ENCODE measurements around the gene CXCR5. TPM values are rescaled to one million over a fixed set of nuclear protein-coding genes. Genes with fewer than 3 reads are reported as not detected.
A peak's percentile ranks its signal among the peaks of the same experiment; 100 is the strongest.

Gene CXCR5
- total RNA-seq, 2 donors from 2014 or later, result not detected

DNA sequence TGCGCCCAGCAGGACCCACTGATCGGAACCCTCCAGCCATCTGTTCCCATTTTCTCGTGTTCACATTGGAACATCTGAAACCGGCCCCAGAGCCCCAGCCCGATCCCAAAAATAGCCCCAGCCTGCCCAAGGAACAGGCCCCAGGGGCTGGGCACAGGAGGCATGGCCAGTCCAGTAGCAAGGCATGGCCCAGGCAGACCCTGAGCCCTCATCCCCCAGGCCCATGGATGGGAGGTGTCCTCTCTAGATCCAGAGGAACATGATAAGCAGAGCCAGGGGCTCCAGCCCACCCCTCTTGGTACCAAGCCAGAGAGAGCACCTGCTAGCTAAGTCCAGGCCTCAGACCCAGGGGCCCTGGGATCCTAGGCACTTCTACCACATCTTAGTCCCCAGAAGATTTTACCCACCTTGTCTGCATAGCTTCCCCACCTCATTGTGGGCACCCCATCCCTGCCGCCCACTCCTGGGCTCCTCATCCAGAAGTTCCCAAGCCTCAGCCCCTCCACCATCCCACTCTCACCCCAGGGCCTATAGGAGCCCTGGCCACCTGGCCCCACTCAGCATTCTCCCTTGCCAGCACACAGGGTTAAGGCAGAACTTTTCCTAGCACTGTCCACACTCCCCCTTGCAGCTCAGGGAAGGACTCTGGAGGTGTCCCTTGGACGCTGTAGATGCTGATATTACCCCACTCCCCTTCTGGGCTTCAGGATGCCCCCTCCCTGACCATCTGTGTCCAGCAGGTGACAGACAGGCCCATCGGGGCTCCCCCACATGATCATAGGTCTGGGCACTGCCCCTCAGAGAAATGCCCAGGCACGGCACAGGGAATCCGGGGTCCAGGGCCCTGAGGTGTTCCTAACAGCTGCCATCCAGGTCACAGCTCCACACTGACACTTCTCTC, 32.5 kb downstream of the CXCR5 start:
- ATAC-seq (ENCODE audit: insufficient number of reproducible peaks, low FRiP score, low read depth) (no peak), DNase-seq (ENCODE audit: low spot score) (no peak)
- Histone ChIP-seq H3K4me3 (peak overlapping the region; percentile 98), H3K4me1 (ENCODE audit: control insufficient read depth in 1 of 2, low read depth in 2 of 2) (peaks cover 85 to 99% of the 10 kb centered on the region in 2 donors), H3K36me3 (no peaks in the 10 kb centered on the region), H3K27ac (peak overlapping the region; percentile 95 to 96), H3K9me3 (no peaks in the 10 kb centered on the region), H3K27me3 (replicated peaks; ENCODE audit: insufficient read depth) (no peaks in the 10 kb centered on the region)
- TF ChIP-seq, protein P1, sequence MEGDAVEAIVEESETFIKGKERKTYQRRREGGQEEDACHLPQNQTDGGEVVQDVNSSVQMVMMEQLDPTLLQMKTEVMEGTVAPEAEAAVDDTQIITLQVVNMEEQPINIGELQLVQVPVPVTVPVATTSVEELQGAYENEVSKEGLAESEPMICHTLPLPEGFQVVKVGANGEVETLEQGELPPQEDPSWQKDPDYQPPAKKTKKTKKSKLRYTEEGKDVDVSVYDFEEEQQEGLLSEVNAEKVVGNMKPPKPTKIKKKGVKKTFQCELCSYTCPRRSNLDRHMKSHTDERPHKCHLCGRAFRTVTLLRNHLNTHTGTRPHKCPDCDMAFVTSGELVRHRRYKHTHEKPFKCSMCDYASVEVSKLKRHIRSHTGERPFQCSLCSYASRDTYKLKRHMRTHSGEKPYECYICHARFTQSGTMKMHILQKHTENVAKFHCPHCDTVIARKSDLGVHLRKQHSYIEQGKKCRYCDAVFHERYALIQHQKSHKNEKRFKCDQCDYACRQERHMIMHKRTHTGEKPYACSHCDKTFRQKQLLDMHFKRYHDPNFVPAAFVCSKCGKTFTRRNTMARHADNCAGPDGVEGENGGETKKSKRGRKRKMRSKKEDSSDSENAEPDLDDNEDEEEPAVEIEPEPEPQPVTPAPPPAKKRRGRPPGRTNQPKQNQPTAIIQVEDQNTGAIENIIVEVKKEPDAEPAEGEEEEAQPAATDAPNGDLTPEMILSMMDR (IDR thresholded peaks at IDR 0.05), result no peak

DNA sequence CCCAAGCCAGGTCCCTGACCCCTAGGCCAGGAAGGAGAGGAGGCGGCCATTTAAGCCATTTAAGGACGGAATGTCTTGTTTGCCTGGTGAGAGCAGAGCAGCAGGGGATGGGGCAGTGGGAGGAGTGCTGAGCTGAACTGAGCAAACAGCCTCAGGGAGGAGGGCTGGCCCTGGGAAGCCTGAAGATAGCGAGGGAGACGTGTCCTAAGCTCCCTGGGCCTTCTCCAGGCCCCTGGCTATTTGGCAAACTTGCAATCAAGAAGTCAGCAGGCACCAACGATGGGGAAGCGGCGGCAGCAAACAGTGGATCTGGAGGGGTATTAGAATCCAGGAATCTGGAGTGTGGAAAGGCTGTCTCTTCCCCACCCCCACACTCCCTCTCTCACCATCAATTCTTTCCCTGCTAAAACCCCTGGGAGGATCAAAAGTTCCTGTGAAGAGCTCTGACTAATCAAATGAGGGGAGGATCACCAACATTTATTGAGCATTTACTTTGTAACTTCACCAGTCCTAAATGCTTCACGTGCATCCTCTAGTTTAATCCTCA, 33.2 kb downstream of the CXCR5 start:
- Histone ChIP-seq H3K4me1 (ENCODE audit: control insufficient read depth in 1 of 2, low read depth in 2 of 2) (peaks cover 85 to 99% of the 10 kb centered on the region in 2 donors), H3K36me3 (no peaks in the 10 kb centered on the region), H3K27ac (peak overlapping the region; percentile 95 to 96), H3K9me3 (no peaks in the 10 kb centered on the region), H3K4me3 (peak overlapping the region; percentile 98), H3K27me3 (replicated peaks; ENCODE audit: insufficient read depth) (no peaks in the 10 kb centered on the region)
- no peak for DNase-seq (ENCODE audit: low spot score)
- TF ChIP-seq, protein P1 (IDR thresholded peaks at IDR 0.05), result no peak
- ATAC-seq (ENCODE audit: insufficient number of reproducible peaks, low FRiP score, low read depth), result no peak

DNA sequence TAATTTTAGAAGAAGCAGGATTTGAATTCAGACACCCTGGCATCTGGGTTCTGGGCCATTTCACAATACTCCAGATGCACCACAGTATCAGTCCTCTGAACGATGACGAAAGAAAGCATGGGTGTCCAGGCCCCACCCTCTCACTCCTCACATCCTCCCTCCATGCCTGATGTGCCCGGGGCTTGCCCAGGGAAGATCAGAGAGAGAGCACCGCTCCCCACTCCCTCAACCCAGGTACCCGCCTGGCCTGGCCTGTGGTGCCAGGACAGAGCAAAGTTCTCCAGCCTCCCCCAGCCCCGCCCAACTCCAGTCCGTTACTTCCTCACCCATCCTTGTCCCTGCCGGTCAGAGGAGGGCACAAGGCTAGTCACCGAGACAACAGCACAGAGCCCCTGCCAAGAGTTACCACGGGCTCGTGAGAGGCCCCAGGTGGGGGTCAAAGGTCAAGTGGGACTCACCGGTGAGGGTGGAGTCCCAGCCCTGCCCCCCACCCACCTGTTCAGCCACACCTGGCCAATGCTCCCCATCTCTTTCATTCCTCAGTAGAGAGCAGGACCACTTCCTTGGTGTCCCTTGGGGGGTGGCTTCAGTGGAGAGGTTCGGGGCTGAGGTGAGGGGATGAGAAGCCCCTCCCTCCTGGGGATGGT, 33.9 kb downstream of the CXCR5 start:
- peak overlapping the region; percentile 95 to 96 for H3K27ac ChIP-seq
- no peak for DNase-seq (ENCODE audit: low spot score)
- no peaks in the 10 kb centered on the region for H3K27me3 ChIP-seq (replicated peaks; ENCODE audit: insufficient read depth)
- peak overlapping the region; percentile 98 for H3K4me3 ChIP-seq
- H3K9me3 ChIP-seq, result no peaks in the 10 kb centered on the region
- no peak for ATAC-seq (ENCODE audit: insufficient number of reproducible peaks, low FRiP score, low read depth)
- H3K36me3 ChIP-seq, result no peaks in the 10 kb centered on the region
- H3K4me1 ChIP-seq (ENCODE audit: control insufficient read depth in 1 of 2, low read depth in 2 of 2), result peaks cover 80 to 98% of the 10 kb centered on the region in 2 donors
- TF ChIP-seq, protein P1 (IDR thresholded peaks at IDR 0.05), result no peak

DNA sequence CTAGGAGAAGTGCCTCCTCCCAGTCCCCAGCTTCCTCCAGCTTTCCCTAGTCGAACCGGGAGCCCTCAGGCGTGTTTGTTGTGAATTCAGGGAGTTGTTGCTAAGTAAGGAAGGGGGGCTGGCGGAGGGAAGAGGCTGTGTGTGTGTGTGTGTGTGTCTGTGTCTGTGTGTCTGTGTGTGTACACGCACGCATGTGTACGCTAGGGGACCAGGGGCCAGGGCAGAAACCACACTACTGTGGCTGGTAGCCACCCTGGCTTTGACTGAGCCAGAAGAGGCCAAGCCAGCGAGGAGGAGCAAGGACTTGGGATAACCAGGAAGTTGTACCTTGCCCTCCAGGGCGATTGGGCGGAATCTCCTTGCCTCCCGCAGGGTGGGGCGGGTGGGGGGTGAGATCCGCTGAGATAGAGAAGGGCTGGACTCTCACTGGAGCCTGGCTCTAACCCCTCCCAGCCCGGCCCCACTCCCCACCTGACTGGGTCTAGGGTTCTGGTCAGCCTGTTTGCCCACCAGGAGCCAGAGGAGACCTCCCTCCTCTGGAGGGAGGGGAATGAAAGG, 34.5 kb downstream of the CXCR5 start:
- H3K27me3 ChIP-seq (replicated peaks; ENCODE audit: insufficient read depth), result no peaks in the 10 kb centered on the region
- no peaks in the 10 kb centered on the region for H3K9me3 ChIP-seq
- TF ChIP-seq, protein P1 (IDR thresholded peaks at IDR 0.05), result no peak
- H3K4me1 ChIP-seq (ENCODE audit: control insufficient read depth in 1 of 2, low read depth in 2 of 2), result peaks cover 78 to 97% of the 10 kb centered on the region in 2 donors
- H3K36me3 ChIP-seq, result no peaks in the 10 kb centered on the region
- ATAC-seq (ENCODE audit: insufficient number of reproducible peaks, low FRiP score, low read depth), result peak; percentile 0
- peak overlapping the region; percentile 98 for H3K4me3 ChIP-seq
- peak overlapping the region; percentile 95 to 96 for H3K27ac ChIP-seq
- no peak for DNase-seq (ENCODE audit: low spot score)

Measured in thoracic aorta (tissue), 2 donors.